NCI-H1436 treated with DMSO at 0.1 percent for 48 hours (cell line): Measurements from ENCODE around the gene IDE.
"Not testable (repeated sequence)": the region's sequence is repeated elsewhere in the genome, so short reads cannot be mapped to it uniquely, and the experiment has no call there.

Source experiments
- DNase-seq: peaks from one replicate; lab custom pipeline; 2025; lab: John Stamatoyannopoulos, UW

IDE gene

GRCh38 chr10:92490387-92490786, 83.5 kb downstream of the IDE start:
- no peak for DNase-seq

GRCh38 chr10:92486637-92487036, 87.3 kb downstream of the IDE start:
- no peak for DNase-seq

GRCh38 chr10:92483539-92483938, 90.4 kb downstream of the IDE start:
- DNase-seq, result no peak

- DNase-seq, result no peak
Measured at GRCh38 chr10:92480413-92480812, 93.5 kb downstream of the IDE start.

GRCh38 chr10:92479547-92479946, 94.3 kb downstream of the IDE start:
- no peak for DNase-seq

GRCh38 chr10:92478536-92478935, 95.4 kb downstream of the IDE start:
- no peak for DNase-seq

- no peak for DNase-seq
Measured at GRCh38 chr10:92475357-92475868, 98.5 kb downstream of the IDE start.

- no peak for DNase-seq
Measured at GRCh38 chr10:92470026-92470425, 103.9 kb downstream of the IDE start.

- DNase-seq, result no peak
Measured at GRCh38 chr10:92464364-92464763, 109.5 kb downstream of the IDE start.

GRCh38 chr10:92463582-92463981, 110.3 kb downstream of the IDE start:
- DNase-seq, result no peak

- DNase-seq, result not testable (repeated sequence)
Measured at GRCh38 chr10:92454955-92455354, 118.9 kb downstream of the IDE start.

GRCh38 chr10:92452313-92452712, 121.6 kb downstream of the IDE start:
- no peak for DNase-seq

- no peak for DNase-seq
Measured at GRCh38 chr10:92451431-92451830, 122.5 kb downstream of the IDE start.

- no peak for DNase-seq
Measured at GRCh38 chr10:92450896-92451295, 123.0 kb downstream of the IDE start.

GRCh38 chr10:92440578-92440977, 133.3 kb downstream of the IDE start:
- no peak for DNase-seq

- DNase-seq, result no peak
Measured at GRCh38 chr10:92438220-92438619, 135.7 kb downstream of the IDE start.

- no peak for DNase-seq
Measured at GRCh38 chr10:92436611-92437010, 137.3 kb downstream of the IDE start.

GRCh38 chr10:92436065-92436464, 137.8 kb downstream of the IDE start:
- not testable (repeated sequence) for DNase-seq

GRCh38 chr10:92434385-92434784, 139.5 kb downstream of the IDE start:
- no peak for DNase-seq

GRCh38 chr10:92432596-92432995, 141.3 kb downstream of the IDE start:
- no peak for DNase-seq

- DNase-seq, result no peak
Measured at GRCh38 chr10:92430103-92430502, 143.8 kb downstream of the IDE start.

GRCh38 chr10:92421550-92421949, 152.3 kb downstream of the IDE start:
- DNase-seq, result no peak

GRCh38 chr10:92420546-92421275, 153.2 kb downstream of the IDE start:
- DNase-seq, result no peak
